ENCODE results near the gene MYO15B.
"Not testable (repeated sequence)": the region's sequence is repeated elsewhere in the genome, so short reads cannot be mapped to it uniquely, and the experiment has no call there.

The MYO15B gene

GRCh38 chr17:75576661-75577060 lies 10.9 kb upstream of the MYO15B start:
- no peak for FAIRE-seq

GRCh38 chr17:75581121-75581725 lies 6.4 kb upstream of the MYO15B start:
- not testable (repeated sequence) for FAIRE-seq

- not testable (repeated sequence) for FAIRE-seq
Measured at GRCh38 chr17:75583197-75583596, 4.4 kb upstream of the MYO15B start.

- no peak for FAIRE-seq
Measured at GRCh38 chr17:75584849-75585175, 2.8 kb upstream of the MYO15B start.

- FAIRE-seq = no peak
Measured at GRCh38 chr17:75588596-75589011, 1.0 kb downstream of the MYO15B start.

- no peak for FAIRE-seq
Measured at GRCh38 chr17:75589012-75589918, 1.7 kb downstream of the MYO15B start.

- FAIRE-seq = no peak
Measured at GRCh38 chr17:75589919-75590303, 2.3 kb downstream of the MYO15B start.

GRCh38 chr17:75590314-75590761 lies 2.7 kb downstream of the MYO15B start:
- FAIRE-seq = no peak

GRCh38 chr17:75590849-75591721 lies 3.5 kb downstream of the MYO15B start:
- no peak for FAIRE-seq

- FAIRE-seq = no peak
Measured at GRCh38 chr17:75591722-75592302, 4.2 kb downstream of the MYO15B start.

- no peak for FAIRE-seq
Measured at GRCh38 chr17:75592348-75593020, 4.9 kb downstream of the MYO15B start.

- FAIRE-seq = not testable (repeated sequence)
Measured at GRCh38 chr17:75593430-75593829, 5.8 kb downstream of the MYO15B start.

- FAIRE-seq = no peak
Measured at GRCh38 chr17:75594499-75595283, 7.1 kb downstream of the MYO15B start.

- no peak for FAIRE-seq
Measured at GRCh38 chr17:75595284-75595919, 7.8 kb downstream of the MYO15B start.

- FAIRE-seq = no peak
Measured at GRCh38 chr17:75595920-75596313, 8.3 kb downstream of the MYO15B start.

GRCh38 chr17:75596320-75597087 lies 8.9 kb downstream of the MYO15B start:
- no peak for FAIRE-seq

GRCh38 chr17:75601057-75601987 lies 13.7 kb downstream of the MYO15B start:
- FAIRE-seq = no peak

- no peak for FAIRE-seq
Measured at GRCh38 chr17:75602644-75603043, 15.0 kb downstream of the MYO15B start.

- no peak for FAIRE-seq
Measured at GRCh38 chr17:75603123-75603522, 15.5 kb downstream of the MYO15B start.

Data from islet of Langerhans (tissue), 1 donor.